ENCODE data around the gene ACE. TPM values are rescaled to one million over a fixed set of nuclear protein-coding genes. Genes with fewer than 3 reads are reported as not detected.

ACE gene
- total RNA-seq, 1 experiment from 2014 or later: 0.76 TPM

GRCh38 chr17:63523253-63523855 lies 46.5 kb downstream of the ACE start, which contains the start of gene KCNH6:
TSS of gene KCNH6 (plus strand) at chr17:63523358. CDS start at chr17:63523414, 56 bp downstream.
- Histone ChIP-seq H3K36me3 (ENCODE audit: low read depth) (no peaks in the 10 kb centered on the region), H3K27me3 (ENCODE audit: insufficient read depth, low read depth) (peaks cover 73% of the 10 kb centered on the region), H3K9me3 (ENCODE audit: insufficient read depth, low read depth) (no peaks in the 10 kb centered on the region), H2AFZ (no peak within 1 kb of the TSS), H3F3A (ENCODE audit: insufficient read depth, low read depth) (no peaks in the 10 kb centered on the region), H3K79me2 (ENCODE audit: low read depth) (no peaks in the 10 kb centered on the region), H3K4me2 (no peak within 1 kb of the TSS), H4K20me1 (ENCODE audit: insufficient read depth) (peaks cover 3% of the 10 kb centered on the region; the same call in 1 of the 2 replicates), H3K27ac (no peak within 1 kb of the TSS), H3K4me1 (replicated peaks; ENCODE audit: insufficient read depth) (no peaks in the 10 kb centered on the region), H3K9me2 (ENCODE audit: insufficient read depth) (no peaks in the 10 kb centered on the region), H3K4me3 (no peak within 1 kb of the TSS)
- TF ChIP-seq EZH2 (IDR thresholded peaks at IDR 0.05; ENCODE audit: low read depth) (no peak), CTCF (conservative IDR thresholded peaks at IDR 0.05) (no peak)
- intact Hi-C loops (cut with micrococcal nuclease; ENCODE audit: unreplicated experiment): no loop called here
- ChIA-PET POLR2A (ENCODE audit: unreplicated experiment) (no interaction called here), CTCF (no interaction called here)
- DNase-seq: no peak
- BruUV-seq (replicated peaks): no TSS peak

- Histone ChIP-seq H3K4me3 (no peak overlapping the region), H3F3A (ENCODE audit: insufficient read depth, low read depth) (no peaks in the 10 kb centered on the region), H3K79me2 (ENCODE audit: low read depth) (no peaks in the 10 kb centered on the region), H3K36me3 (ENCODE audit: low read depth) (no peaks in the 10 kb centered on the region), H4K20me1 (ENCODE audit: insufficient read depth) (peaks cover 3% of the 10 kb centered on the region; the same call in 1 of the 2 replicates), H2AFZ (no peak overlapping the region), H3K4me1 (replicated peaks; ENCODE audit: insufficient read depth) (no peaks in the 10 kb centered on the region), H3K9me2 (ENCODE audit: insufficient read depth) (no peaks in the 10 kb centered on the region), H3K27ac (no peak overlapping the region), H3K4me2 (no peak overlapping the region), H3K27me3 (ENCODE audit: insufficient read depth, low read depth) (peaks cover 76% of the 10 kb centered on the region), H3K9me3 (ENCODE audit: insufficient read depth, low read depth) (no peaks in the 10 kb centered on the region)
- POLR2A ChIA-PET (ENCODE audit: unreplicated experiment): no interaction called here
- DNase-seq: no peak
- intact Hi-C loops (cut with micrococcal nuclease; ENCODE audit: unreplicated experiment): no loop called here
- no TSS peak for BruUV-seq (replicated peaks)
- CTCF ChIA-PET: no interaction called here
- TF ChIP-seq EZH2 (IDR thresholded peaks at IDR 0.05; ENCODE audit: low read depth) (no peak), CTCF (conservative IDR thresholded peaks at IDR 0.05) (no peak)
Measured at GRCh38 chr17:63524051-63524450, 47.2 kb downstream of the ACE start.

GRCh38 chr17:63525190-63525946 lies 48.5 kb downstream of the ACE start:
- H2AFZ ChIP-seq: no peak overlapping the region
- intact Hi-C loops (cut with micrococcal nuclease; ENCODE audit: unreplicated experiment): no loop called here
- H3K4me2 ChIP-seq: no peak overlapping the region
- TF ChIP-seq EZH2 (IDR thresholded peaks at IDR 0.05; ENCODE audit: low read depth) (no peak), CTCF (conservative IDR thresholded peaks at IDR 0.05) (no peak)
- no peak overlapping the region for H3K4me3 ChIP-seq
- H3K9me2 ChIP-seq (ENCODE audit: insufficient read depth): no peaks in the 10 kb centered on the region
- no peaks in the 10 kb centered on the region for H3K36me3 ChIP-seq (ENCODE audit: low read depth)
- ChIA-PET CTCF (no interaction called here), POLR2A (ENCODE audit: unreplicated experiment) (no interaction called here)
- H3K27me3 ChIP-seq (ENCODE audit: insufficient read depth, low read depth): peaks cover 68% of the 10 kb centered on the region
- H3F3A ChIP-seq (ENCODE audit: insufficient read depth, low read depth): no peaks in the 10 kb centered on the region
- H4K20me1 ChIP-seq (ENCODE audit: insufficient read depth): peaks cover 3% of the 10 kb centered on the region; the same call in 1 of the 2 replicates
- BruUV-seq (replicated peaks): no TSS peak
- H3K4me1 ChIP-seq (replicated peaks; ENCODE audit: insufficient read depth): no peaks in the 10 kb centered on the region
- H3K9me3 ChIP-seq (ENCODE audit: insufficient read depth, low read depth): no peaks in the 10 kb centered on the region
- H3K79me2 ChIP-seq (ENCODE audit: low read depth): no peaks in the 10 kb centered on the region
- DNase-seq: no peak
- no peak overlapping the region for H3K27ac ChIP-seq
